ENCODE results near the gene IGFBP1. TPM values are rescaled to one million over a fixed set of nuclear protein-coding genes. Genes with fewer than 3 reads are reported as not detected.

The IGFBP1 gene
- polyA plus RNA-seq, 1 donor from 2014 or later = not detected

DNA sequence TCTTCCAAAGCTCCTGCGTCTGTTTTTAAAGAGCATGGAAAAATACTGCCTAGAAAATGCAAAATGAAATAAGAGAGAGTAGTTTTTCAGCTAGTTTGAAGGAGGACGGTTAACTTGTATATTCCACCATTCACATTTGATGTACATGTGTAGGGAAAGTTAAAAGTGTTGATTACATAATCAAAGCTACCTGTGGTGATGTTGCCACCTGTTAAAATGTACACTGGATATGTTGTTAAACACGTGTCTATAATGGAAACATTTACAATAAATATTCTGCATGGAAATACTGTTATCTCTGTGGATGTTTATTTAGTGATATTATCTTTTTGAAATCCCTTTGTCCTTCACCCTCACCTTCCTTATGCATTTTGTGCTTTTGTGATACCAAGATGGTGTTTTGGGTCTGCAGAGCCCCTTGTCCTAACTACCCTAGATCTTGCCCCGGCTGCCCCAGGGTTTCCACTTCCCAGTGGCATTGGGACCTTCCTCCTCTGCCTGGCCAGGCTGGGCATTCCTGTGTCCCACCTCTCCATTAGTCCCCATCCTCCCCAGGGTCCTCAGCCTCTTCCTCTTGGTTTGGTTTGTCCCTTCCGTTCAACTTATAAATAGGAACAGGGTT, 5.2 kb downstream of the IGFBP1 start:
- TF ChIP-seq, protein P1, sequence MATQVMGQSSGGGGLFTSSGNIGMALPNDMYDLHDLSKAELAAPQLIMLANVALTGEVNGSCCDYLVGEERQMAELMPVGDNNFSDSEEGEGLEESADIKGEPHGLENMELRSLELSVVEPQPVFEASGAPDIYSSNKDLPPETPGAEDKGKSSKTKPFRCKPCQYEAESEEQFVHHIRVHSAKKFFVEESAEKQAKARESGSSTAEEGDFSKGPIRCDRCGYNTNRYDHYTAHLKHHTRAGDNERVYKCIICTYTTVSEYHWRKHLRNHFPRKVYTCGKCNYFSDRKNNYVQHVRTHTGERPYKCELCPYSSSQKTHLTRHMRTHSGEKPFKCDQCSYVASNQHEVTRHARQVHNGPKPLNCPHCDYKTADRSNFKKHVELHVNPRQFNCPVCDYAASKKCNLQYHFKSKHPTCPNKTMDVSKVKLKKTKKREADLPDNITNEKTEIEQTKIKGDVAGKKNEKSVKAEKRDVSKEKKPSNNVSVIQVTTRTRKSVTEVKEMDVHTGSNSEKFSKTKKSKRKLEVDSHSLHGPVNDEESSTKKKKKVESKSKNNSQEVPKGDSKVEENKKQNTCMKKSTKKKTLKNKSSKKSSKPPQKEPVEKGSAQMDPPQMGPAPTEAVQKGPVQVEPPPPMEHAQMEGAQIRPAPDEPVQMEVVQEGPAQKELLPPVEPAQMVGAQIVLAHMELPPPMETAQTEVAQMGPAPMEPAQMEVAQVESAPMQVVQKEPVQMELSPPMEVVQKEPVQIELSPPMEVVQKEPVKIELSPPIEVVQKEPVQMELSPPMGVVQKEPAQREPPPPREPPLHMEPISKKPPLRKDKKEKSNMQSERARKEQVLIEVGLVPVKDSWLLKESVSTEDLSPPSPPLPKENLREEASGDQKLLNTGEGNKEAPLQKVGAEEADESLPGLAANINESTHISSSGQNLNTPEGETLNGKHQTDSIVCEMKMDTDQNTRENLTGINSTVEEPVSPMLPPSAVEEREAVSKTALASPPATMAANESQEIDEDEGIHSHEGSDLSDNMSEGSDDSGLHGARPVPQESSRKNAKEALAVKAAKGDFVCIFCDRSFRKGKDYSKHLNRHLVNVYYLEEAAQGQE (IDR thresholded peaks at IDR 0.05; ENCODE audit: borderline replicate concordance) = no peak
- TF ChIP-seq EP300 (conservative IDR thresholded peaks at IDR 0.05; ENCODE audit: poor library complexity, severe bottlenecking) (no peak), RAD21 (conservative IDR thresholded peaks at IDR 0.05) (no peak), TAF1 (IDR thresholded peaks at IDR 0.05; ENCODE audit: low read depth) (no peak), POLR2AphosphoS5 (IDR thresholded peaks at IDR 0.05) (no peak), SMC3 (conservative IDR thresholded peaks at IDR 0.05; ENCODE audit: poor library complexity) (no peak)
- Histone ChIP-seq H3K27me3 (ENCODE audit: insufficient read depth, low read depth, low read length) (peaks cover 14% of the 10 kb centered on the region), H3K79me2 (replicated peaks; ENCODE audit: insufficient read depth, low read length) (no peaks in the 10 kb centered on the region), H3K36me3 (ENCODE audit: insufficient read depth, low read length) (no peaks in the 10 kb centered on the region), H3K4me2 (ENCODE audit: low read length) (no peak overlapping the region), H3K9ac (ENCODE audit: low read length) (no peak overlapping the region), H3K4me3 (ENCODE audit: low read length) (no peak overlapping the region), H4K20me1 (ENCODE audit: insufficient read depth) (no peaks in the 10 kb centered on the region), H3F3A (ENCODE audit: insufficient read depth, low read length, poor library complexity, severe bottlenecking) (no peaks in the 10 kb centered on the region), H2AFZ (ENCODE audit: low read depth, low read length) (no peak overlapping the region), H3K9me2 (ENCODE audit: insufficient read depth, low read length) (no peaks in the 10 kb centered on the region), H3K27ac (ENCODE audit: low read length) (no peak overlapping the region), H3K9me3 (ENCODE audit: low read length) (no peaks in the 10 kb centered on the region)

DNA sequence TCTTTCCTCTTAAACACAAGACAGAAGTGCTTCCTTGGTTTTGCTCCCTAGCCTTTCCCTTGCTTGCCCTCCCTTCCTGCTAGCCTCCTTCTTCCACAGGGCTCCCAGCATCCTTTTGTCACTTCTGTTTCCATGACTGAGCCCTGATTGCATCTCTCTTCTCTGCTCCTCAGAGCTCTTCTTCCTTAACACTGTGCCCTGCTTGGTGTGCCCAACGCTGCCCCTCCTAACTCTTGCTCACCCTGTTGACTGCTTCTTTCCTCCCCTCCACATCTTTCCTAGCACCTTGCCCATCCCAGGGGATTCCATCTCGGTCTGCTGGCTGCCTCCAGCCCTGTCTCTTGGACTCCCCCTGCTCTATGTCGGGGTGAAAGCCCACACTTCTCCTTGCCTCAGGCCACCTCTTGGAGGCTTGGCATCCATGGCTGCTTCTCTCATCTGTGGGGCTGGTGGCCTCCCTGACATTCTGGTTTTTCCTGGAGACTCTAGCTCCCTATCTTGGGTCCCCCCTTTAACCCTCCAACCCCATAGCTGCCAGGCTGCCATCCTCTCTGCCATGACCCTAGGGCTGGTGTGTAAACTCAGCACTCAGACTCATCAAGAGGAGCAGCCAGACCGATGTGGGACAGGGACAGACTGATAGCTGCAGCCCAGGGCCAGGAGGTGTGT, 5.8 kb downstream of the IGFBP1 start:
- Histone ChIP-seq H3K9me3 (ENCODE audit: low read length) (no peaks in the 10 kb centered on the region), H3F3A (ENCODE audit: insufficient read depth, low read length, poor library complexity, severe bottlenecking) (no peaks in the 10 kb centered on the region), H3K27me3 (ENCODE audit: insufficient read depth, low read depth, low read length) (peaks cover 8% of the 10 kb centered on the region), H3K79me2 (replicated peaks; ENCODE audit: insufficient read depth, low read length) (no peaks in the 10 kb centered on the region), H2AFZ (ENCODE audit: low read depth, low read length) (no peak overlapping the region), H3K9me2 (ENCODE audit: insufficient read depth, low read length) (no peaks in the 10 kb centered on the region), H3K9ac (ENCODE audit: low read length) (no peak overlapping the region), H3K4me2 (ENCODE audit: low read length) (no peak overlapping the region), H3K27ac (ENCODE audit: low read length) (no peak overlapping the region), H3K36me3 (ENCODE audit: insufficient read depth, low read length) (no peaks in the 10 kb centered on the region), H4K20me1 (ENCODE audit: insufficient read depth) (no peaks in the 10 kb centered on the region), H3K4me3 (ENCODE audit: low read length) (no peak overlapping the region)
- TF ChIP-seq SMC3 (conservative IDR thresholded peaks at IDR 0.05; ENCODE audit: poor library complexity) (no peak), TAF1 (IDR thresholded peaks at IDR 0.05; ENCODE audit: low read depth) (no peak), RAD21 (conservative IDR thresholded peaks at IDR 0.05) (no peak), MXI1 (conservative IDR thresholded peaks at IDR 0.05; ENCODE audit: poor library complexity, severe bottlenecking) (no peak), EZH2 (IDR thresholded peaks at IDR 0.05; ENCODE audit: borderline replicate concordance, insufficient read depth, low read length, poor library complexity, severe bottlenecking) (no peak), POLR2AphosphoS5 (IDR thresholded peaks at IDR 0.05) (no peak), EP300 (conservative IDR thresholded peaks at IDR 0.05; ENCODE audit: poor library complexity, severe bottlenecking) (no peak)
- TF ChIP-seq, protein P2, sequence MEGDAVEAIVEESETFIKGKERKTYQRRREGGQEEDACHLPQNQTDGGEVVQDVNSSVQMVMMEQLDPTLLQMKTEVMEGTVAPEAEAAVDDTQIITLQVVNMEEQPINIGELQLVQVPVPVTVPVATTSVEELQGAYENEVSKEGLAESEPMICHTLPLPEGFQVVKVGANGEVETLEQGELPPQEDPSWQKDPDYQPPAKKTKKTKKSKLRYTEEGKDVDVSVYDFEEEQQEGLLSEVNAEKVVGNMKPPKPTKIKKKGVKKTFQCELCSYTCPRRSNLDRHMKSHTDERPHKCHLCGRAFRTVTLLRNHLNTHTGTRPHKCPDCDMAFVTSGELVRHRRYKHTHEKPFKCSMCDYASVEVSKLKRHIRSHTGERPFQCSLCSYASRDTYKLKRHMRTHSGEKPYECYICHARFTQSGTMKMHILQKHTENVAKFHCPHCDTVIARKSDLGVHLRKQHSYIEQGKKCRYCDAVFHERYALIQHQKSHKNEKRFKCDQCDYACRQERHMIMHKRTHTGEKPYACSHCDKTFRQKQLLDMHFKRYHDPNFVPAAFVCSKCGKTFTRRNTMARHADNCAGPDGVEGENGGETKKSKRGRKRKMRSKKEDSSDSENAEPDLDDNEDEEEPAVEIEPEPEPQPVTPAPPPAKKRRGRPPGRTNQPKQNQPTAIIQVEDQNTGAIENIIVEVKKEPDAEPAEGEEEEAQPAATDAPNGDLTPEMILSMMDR (IDR thresholded peaks at IDR 0.05; ENCODE audit: poor library complexity, severe bottlenecking) = no peak
- TF ChIP-seq, protein P1 (IDR thresholded peaks at IDR 0.05; ENCODE audit: borderline replicate concordance) = no peak

Measured in neural cell (in vitro differentiated cells).